Upper lobe of left lung (tissue), 4 donors: ENCODE measurements around the gene CFAP69.

Experiments used
- CTCF ChIP-seq, 6 experiments: fragments of 450-650 bp in 4 of 6; fragments of 200-600 bp in 2 of 6; sonication (generic) in 2 of 6; IDR thresholded peaks; one replicate each; pipeline ENCODE4 v1.5.1; 2016 to 2019; ENCODE audit warnings: antibody characterized with exemption in 6 of 6
- POLR2A ChIP-seq, 4 donors: fragments of 450-650 bp; IDR thresholded peaks; one replicate each; pipeline ENCODE4 v1.5.1; 2016 to 2017; ENCODE audit warnings: antibody characterized with exemption in 4 of 4, mild to moderate bottlenecking in 2 of 4
- POLR2AphosphoS5 ChIP-seq, 2 donors: sonication (generic); formaldehyde crosslinking; IDR thresholded peaks; one replicate each; pipeline ENCODE4 v1.5.1; 2017; ENCODE audit warnings: antibody characterized with exemption in 2 of 2

DNA sequence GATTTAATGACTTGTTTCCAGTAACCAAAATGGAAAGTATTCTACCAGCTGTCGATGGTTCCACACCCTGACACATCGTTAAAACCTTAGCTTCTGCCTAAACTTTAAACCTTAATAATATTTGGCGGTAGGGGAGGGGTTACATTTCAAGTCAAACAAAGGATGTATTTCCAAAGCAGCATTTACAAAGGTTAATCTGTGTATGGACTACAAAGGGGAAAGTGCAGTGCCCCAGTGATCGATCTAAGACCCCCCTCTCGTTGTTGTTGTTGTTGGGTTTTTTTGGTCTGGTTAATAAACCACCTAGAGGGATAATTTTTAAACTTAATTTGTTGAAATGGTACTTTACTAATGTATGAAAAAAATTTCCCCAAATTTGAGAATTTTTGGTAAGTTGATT is 34.5 kb upstream of the CFAP69 start:
- no peak for TF ChIP-seq POLR2AphosphoS5 (IDR thresholded peaks at IDR 0.05)
- no peak for TF ChIP-seq POLR2A (IDR thresholded peaks at IDR 0.05)
- no peak for TF ChIP-seq CTCF (IDR thresholded peaks at IDR 0.05)
